ENCODE measurements around the gene NRF1.

NRF1 gene

GRCh38 chr7:129779602-129780256 lies 168.2 kb downstream of the NRF1 start:
- H3K27ac ChIP-seq, result peak overlapping the region; percentile 84
- TF ChIP-seq, protein P1, sequence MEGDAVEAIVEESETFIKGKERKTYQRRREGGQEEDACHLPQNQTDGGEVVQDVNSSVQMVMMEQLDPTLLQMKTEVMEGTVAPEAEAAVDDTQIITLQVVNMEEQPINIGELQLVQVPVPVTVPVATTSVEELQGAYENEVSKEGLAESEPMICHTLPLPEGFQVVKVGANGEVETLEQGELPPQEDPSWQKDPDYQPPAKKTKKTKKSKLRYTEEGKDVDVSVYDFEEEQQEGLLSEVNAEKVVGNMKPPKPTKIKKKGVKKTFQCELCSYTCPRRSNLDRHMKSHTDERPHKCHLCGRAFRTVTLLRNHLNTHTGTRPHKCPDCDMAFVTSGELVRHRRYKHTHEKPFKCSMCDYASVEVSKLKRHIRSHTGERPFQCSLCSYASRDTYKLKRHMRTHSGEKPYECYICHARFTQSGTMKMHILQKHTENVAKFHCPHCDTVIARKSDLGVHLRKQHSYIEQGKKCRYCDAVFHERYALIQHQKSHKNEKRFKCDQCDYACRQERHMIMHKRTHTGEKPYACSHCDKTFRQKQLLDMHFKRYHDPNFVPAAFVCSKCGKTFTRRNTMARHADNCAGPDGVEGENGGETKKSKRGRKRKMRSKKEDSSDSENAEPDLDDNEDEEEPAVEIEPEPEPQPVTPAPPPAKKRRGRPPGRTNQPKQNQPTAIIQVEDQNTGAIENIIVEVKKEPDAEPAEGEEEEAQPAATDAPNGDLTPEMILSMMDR (conservative IDR thresholded peaks at IDR 0.05), result no peak

- peak overlapping the region; percentile 84 for H3K27ac ChIP-seq
- TF ChIP-seq, protein P1 (conservative IDR thresholded peaks at IDR 0.05), result no peak
These were observed 168.9 kb downstream of the NRF1 start for GRCh38 chr7:129780257-129780973.

GRCh38 chr7:129780974-129781927 lies 169.7 kb downstream of the NRF1 start:
- H3K27ac ChIP-seq, result peak overlapping the region; percentile 84
- TF ChIP-seq, protein P1 (conservative IDR thresholded peaks at IDR 0.05), result no peak

GRCh38 chr7:129781928-129782817 lies 170.7 kb downstream of the NRF1 start:
- TF ChIP-seq, protein P1 (conservative IDR thresholded peaks at IDR 0.05), result no peak
- H3K27ac ChIP-seq, result no peak overlapping the region

DNA sequence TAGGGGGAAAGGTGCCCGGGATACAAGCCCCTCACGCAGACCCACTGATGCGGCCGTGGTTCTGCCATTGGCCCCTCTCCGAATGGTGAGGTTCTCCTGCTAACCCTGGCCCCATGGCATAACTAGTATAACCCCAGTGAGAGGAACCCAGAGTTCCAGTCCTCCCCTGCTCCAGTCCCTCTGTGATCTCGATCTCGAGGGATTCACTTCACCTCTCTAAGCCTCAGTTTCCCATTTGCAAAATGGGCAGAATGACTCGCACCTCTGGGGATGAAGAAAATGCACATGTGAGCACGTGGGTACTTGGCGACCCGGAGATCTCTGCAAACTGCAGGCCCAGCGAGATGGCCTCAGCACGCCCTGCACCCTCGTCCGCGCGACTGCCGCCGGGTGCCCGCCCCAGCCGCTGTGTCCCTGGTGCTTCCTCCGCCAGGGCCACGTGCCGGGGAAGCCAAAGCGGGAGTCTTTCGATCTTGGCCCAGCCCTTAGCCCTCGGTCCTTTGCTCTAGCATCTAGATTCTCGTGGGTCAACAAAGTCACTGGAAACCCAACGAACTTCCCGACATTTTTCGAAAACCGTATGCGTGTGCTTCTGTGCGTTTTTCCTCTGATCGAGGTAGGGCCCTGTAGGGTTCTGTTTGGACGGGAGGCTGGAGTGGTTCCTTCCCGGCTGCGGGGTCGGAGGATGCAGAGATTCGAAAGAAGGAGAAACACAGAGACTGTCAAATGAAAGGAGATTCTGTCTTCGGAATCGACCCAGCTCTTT lies 171.5 kb downstream of the NRF1 start:
- no peak overlapping the region for H3K27ac ChIP-seq
- TF ChIP-seq, protein P1 (conservative IDR thresholded peaks at IDR 0.05), result no peak

- TF ChIP-seq, protein P1 (conservative IDR thresholded peaks at IDR 0.05), result no peak
- H3K27ac ChIP-seq, result no peak overlapping the region
These were observed 172.0 kb downstream of the NRF1 start for GRCh38 chr7:129783584-129783919.

Data from VCaP (cell line).